T-helper 9 cell (primary cell): ENCODE measurements around the gene RNF7.
"Not testable (repeated sequence)": the region's sequence is repeated elsewhere in the genome, so short reads cannot be mapped to it uniquely, and the experiment has no call there.

ENCODE experiments used
- DNase-seq: peaks from one replicate; pipeline ENCODE4 v3.0.0-alpha.2; 2020

Gene RNF7

DNA sequence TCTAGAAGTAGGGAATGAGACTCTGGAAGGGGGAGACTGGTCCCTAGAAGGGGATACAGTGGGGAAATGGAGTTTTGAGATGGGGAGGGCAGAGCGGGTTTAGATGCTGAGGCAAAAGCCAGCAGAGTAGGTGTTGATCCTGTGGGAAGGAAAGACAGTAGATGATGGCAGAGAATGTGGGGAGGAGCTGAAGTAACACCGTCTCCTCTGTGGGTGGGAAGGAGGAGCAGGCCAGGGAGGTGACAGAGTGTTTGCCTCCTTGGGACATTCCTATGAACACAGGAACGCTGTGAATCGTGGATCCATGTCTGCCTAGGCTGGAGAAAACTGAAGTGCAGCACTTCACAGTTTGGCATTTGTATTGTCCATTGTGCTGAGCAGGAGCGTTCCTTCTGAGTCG, 45.5 kb downstream of the RNF7 start:
- DNase-seq = no peak

DNA sequence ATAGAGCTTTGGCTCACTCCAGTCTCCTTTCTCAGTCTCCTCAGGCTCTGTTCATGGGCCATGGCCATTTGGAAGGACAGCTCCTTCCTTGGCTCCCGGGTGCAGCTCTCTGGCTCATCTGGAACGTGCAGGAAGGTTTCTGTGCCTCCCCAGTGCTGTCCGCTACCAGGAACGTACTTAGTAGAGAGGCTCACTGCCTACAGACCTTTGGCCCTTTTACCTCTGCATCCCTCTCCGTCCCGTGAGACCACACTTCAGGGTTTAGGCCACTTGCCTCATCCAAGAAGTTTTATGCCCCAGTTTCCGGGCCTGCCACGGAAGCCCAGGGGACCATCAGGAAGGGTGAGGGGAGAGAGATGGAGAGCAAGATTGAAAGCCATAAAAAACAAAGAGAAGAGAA, 46.0 kb downstream of the RNF7 start:
- DNase-seq = no peak

DNA sequence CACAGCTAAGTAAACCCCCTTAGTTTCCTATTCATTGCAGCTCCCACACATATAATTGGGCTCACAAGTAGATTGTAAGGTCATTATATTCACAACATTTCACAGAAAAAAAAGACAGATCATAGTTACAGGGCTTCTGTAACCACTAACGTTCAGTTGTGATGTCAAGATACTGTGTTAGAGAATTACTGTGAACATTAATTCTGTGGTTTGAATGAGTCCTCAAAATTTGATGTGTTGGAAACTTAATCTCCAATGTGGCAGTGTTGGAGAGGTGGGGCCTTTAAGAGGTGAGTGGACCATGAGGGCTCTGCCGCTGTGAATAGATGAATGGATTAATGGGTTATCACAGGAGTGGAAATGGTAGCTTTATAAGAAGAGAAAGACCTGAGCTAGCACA, 46.4 kb downstream of the RNF7 start:
- DNase-seq = no peak

DNA sequence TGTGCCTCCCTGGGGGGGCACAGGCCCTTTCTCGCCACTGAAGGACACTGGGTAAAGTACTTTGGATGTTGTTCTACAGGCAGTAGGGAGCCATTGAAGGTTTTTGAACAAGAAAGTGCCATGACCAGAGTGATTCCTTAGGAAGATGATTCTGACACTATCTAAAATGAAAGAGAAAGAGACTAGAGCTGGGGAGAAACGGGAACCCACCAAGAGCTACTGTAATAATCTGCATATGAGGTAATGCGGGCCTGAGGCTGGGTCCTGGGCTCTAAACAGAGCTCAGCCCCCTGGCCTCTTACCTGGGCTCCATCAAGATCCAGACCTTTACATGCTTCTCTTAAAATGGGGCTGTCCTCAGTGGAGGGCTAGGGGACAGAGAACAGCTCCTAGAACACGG, 50.1 kb downstream of the RNF7 start:
- no peak for DNase-seq

DNA sequence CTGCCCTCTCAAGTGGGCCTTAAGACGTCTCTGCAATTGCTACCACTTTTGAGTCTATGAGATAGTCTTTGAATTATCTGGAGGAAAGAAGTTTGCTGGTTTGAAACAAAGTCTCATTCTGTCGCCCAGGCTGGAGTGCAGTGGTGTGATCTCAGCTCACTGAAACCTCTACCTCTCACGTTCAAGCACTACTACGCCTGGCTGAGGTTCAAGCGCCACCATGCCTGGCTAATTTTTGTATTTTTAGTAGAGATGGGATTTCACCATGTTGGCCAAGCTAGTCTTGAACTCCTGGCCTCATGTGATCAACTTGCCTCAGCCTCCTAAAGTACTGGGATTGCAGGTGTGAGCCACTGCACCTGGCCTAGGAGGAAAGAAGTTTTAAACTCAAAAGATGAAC, 50.7 kb downstream of the RNF7 start:
- DNase-seq = not testable (repeated sequence)

DNA sequence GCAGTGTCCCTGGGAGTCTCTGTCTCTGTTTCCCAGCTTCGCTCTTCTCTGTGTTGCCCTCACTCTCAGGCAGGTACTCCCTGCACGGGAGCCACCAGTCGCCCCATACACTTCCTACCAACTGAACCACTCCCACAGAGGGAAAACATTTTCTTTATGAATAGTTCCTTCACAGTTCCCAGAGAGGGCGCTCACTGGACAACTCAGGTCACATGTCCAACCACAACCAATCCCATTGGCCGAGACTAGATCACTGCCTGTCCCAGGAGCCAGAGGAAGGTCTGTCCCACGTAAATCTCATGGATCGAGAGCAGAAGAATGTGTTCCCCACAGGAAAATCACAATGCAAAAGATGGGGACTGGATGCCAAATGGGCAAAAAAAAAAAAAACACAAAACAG, 51.2 kb downstream of the RNF7 start:
- DNase-seq = no peak

DNA sequence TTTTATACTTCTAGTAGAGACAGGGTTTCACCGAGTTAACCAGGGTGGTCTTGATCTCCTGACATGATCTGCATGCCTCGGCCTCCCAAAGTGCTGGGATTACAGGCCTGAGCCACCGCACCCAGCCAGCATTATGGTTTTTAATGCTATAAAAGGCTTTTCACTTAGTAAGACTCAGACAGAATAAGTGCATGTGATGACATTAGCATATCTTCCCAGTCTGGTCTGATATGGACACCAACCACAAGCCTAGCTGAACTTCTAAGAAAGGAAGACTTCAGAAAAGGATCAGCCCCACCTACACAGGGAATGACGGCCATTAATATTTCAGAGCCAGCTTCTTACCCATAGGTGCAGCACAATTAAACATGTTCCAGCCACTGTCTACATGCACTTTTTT, 52.1 kb downstream of the RNF7 start:
- no peak for DNase-seq

DNA sequence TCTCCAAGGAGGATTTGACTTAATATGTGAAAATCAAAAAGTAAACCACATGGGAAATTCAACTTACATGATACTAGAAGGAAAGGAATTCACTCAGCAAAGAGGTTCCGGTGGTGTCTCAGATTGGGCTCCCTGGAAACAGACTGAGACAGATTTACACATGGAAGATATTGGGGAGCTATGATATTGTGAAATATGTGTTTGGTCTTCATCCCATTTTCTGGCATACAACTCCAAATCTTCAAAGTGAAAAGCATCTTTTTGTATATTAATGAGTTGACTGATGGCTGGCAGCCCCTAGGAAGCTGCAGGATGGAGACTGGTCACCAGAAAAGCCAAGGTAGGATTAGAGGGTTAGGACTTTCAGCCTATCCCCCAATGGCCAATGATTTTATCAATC, 54.4 kb downstream of the RNF7 start:
- no peak for DNase-seq

DNA sequence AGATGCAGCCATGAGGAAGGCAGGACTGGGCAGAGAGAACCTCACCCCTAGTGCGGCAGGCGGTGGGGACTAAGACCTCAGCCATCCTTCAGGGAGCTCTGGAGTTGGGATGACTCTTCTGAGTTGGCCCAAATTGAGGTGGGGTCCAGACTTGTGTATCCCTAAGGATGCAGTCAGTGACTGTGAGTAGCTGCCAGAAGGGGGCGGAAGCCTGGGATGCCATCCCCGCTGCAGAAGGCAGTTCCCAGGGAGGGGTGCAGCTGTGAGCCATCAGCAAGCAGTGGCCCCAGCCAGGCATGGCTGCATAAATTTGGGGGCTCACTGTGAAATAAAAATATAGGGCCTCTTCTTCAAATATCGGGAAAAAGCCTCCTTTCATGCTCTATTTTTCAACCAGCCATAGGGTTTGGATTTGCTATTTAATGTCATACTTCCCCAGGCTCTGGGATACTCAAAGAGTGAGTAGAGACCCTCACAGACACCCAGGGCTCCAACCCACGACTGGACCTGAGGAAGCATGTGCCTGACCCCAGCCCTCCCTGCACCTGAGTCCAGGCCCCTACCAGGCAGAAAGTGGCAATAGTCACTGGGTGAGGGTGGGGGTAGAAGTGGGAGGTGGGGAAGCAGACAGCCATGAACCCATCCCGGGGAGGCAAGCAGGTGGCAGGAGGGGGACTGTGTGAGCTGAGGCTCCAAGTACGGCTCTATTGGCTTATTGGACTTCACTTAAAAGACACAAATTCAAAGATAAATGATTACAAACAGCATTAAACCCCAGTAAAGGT, 55.6 kb downstream of the RNF7 start:
- DNase-seq = no peak

DNA sequence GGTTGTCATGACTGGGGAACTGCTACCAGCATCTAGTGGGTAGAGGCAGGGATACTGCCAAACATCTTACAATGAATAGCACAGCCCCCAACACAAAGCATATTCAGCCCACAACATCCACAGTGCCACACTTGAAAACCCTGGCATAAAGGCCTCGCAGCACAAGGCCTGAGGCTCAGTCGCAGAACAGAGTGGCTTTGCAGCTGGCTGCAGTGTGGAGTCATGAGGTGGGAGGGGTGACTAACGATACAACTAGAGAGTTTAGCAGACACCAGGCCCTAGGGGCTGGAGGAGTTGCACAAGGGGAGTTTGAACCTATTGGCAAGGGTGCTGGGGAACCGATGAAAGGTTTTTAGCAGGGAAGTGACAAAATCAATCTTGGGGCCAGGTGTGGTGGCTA, 57.2 kb downstream of the RNF7 start:
- DNase-seq = no peak

DNA sequence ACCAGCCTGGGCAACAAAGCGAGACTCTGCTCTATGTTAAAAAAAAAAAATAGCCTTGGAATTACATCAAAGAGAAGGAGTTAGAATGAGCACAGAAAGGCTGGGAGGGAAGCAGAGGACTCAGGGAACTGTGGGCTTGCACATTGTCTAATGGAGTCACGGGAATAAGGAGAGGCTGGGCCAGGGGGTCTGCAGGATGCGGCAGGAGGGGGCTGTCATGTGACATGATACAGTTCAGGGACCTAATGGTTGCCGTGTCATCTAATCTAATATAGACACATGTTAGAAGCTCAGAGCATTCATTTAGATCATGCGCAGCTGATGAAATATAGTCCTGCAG, 57.6 kb downstream of the RNF7 start:
- no peak for DNase-seq

DNA sequence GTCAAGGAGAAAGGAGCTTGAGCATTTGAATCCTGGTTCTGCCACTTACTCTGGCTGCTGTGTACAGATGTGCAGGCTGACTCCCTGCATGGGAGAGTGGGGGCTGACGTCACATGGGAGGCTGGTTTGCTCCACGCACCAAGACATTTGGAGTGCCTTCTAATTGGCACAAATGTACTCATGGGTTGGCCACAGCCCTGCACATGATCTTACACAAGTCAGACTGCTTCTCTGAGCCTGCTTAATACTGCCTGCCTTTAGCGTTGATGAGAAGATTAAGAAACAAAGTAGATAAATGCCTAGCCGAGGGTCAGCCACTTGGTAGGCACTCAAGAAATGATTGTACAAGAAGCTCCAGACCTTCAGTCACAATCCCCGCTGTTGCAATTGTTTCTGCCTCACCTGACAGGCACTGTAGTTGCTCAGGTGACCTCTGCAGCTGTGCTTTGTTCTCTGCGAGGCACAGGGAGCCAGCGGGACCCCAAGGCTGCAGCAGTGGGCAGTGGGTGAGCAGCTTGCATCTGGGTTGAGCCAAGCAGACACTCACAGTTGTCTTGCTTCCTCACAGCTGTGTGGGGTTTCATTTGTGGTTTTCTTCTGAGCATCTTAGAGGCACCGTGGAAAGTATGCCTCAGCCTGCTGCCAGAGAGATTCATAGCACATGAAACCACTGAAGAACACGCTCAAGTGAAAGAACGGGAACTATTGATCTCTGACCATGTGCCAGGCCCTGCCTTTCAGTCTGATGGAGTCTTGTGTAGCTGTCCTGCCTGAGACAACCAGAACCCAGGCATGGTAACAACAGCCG, 58.2 kb downstream of the RNF7 start:
- DNase-seq = peak; percentile 22
